ENCODE measurements around the gene P2RX6. TPM values are rescaled to one million over a fixed set of nuclear protein-coding genes. Genes with fewer than 3 reads are reported as not detected.

P2RX6 gene
- total RNA-seq, 2 donors from 2014 or later = 0.81 TPM; not detected in 1

- DNase-seq (ENCODE audit: low spot score) (no peak), ATAC-seq (ENCODE audit: insufficient number of reproducible peaks, low FRiP score, low read depth) (no peak)
- Histone ChIP-seq H3K4me3 (no peak overlapping the region), H3K36me3 (no peaks in the 10 kb centered on the region), H3K27me3 (replicated peaks; ENCODE audit: insufficient read depth) (no peaks in the 10 kb centered on the region), H3K4me1 (ENCODE audit: control insufficient read depth in 1 of 2, low read depth in 2 of 2) (no peaks in the 10 kb centered on the region), H3K27ac (no peak overlapping the region), H3K9me3 (no peaks in the 10 kb centered on the region)
- TF ChIP-seq CTCF (IDR thresholded peaks at IDR 0.05) = no peak
These were observed 12.1 kb downstream of the P2RX6 start for GRCh38 chr22:21026783-21027692.

- H3K4me1 ChIP-seq (ENCODE audit: control insufficient read depth in 1 of 2, low read depth in 2 of 2) = no peaks in the 10 kb centered on the region
- ATAC-seq (ENCODE audit: insufficient number of reproducible peaks, low FRiP score, low read depth) = no peak
- TF ChIP-seq CTCF (IDR thresholded peaks at IDR 0.05) = no peak
- no peaks in the 10 kb centered on the region for H3K9me3 ChIP-seq
- no peak overlapping the region for H3K4me3 ChIP-seq
- H3K27ac ChIP-seq = no peak overlapping the region
- DNase-seq (ENCODE audit: low spot score) = no peak
- H3K27me3 ChIP-seq (replicated peaks; ENCODE audit: insufficient read depth) = no peaks in the 10 kb centered on the region
- H3K36me3 ChIP-seq = no peaks in the 10 kb centered on the region
These were observed 13.6 kb downstream of the P2RX6 start for GRCh38 chr22:21028277-21029251.

- Histone ChIP-seq H3K27me3 (replicated peaks; ENCODE audit: insufficient read depth) (no peaks in the 10 kb centered on the region), H3K27ac (no peak overlapping the region), H3K9me3 (no peaks in the 10 kb centered on the region), H3K4me1 (ENCODE audit: control insufficient read depth in 1 of 2, low read depth in 2 of 2) (no peaks in the 10 kb centered on the region), H3K4me3 (no peak overlapping the region), H3K36me3 (no peaks in the 10 kb centered on the region)
- TF ChIP-seq CTCF (IDR thresholded peaks at IDR 0.05) = no peak
- ATAC-seq (ENCODE audit: insufficient number of reproducible peaks, low FRiP score, low read depth) (no peak), DNase-seq (ENCODE audit: low spot score) (no peak)
These were observed 14.6 kb downstream of the P2RX6 start for GRCh38 chr22:21029486-21030025.

GRCh38 chr22:21030032-21030431 lies 15.1 kb downstream of the P2RX6 start:
- DNase-seq (ENCODE audit: low spot score) (no peak), ATAC-seq (ENCODE audit: insufficient number of reproducible peaks, low FRiP score, low read depth) (no peak)
- no peaks in the 10 kb centered on the region for H3K4me1 ChIP-seq (ENCODE audit: control insufficient read depth in 1 of 2, low read depth in 2 of 2)
- H3K4me3 ChIP-seq = no peak overlapping the region
- no peak for TF ChIP-seq CTCF (IDR thresholded peaks at IDR 0.05)
- no peak overlapping the region for H3K27ac ChIP-seq
- H3K27me3 ChIP-seq (replicated peaks; ENCODE audit: insufficient read depth) = no peaks in the 10 kb centered on the region
- H3K36me3 ChIP-seq = no peaks in the 10 kb centered on the region
- no peaks in the 10 kb centered on the region for H3K9me3 ChIP-seq

Data from thoracic aorta (tissue), 2 donors.